ENCODE measurements around the gene ITPK1. TPM values are rescaled to one million over a fixed set of nuclear protein-coding genes. Genes with fewer than 3 reads are reported as not detected.

ITPK1 gene
- total RNA-seq, 2 donors from 2014 or later = 53.4 to 61.8 TPM

GRCh38 chr14:92973261-92973797 is 142.4 kb downstream of the ITPK1 start:
- Mint-ChIP-seq H3K9me3 (peaks cover 12 to 15% of the 10 kb centered on the region in 2 donors), H3K27ac (no peak overlapping the region), H3K4me3 (no peak overlapping the region), H3K36me3 (ENCODE audit: insufficient read depth in 2 of 2) (peaks cover 22 to 29% of the 10 kb centered on the region in 2 donors), H3K4me1 (ENCODE audit: low read depth) (no peaks in the 10 kb centered on the region), H3K27me3 (ENCODE audit: low read depth) (no peaks in the 10 kb centered on the region)
- ATAC-seq (replicated peaks in 1 of 2) (no peak), DNase-seq (peak; percentile 22 to 37)

- DNase-seq = no peak
- H3K9me3 Mint-ChIP-seq = peaks cover 5 to 7% of the 10 kb centered on the region in 2 donors
- no peak for ATAC-seq (replicated peaks in 1 of 2)
- H3K27me3 Mint-ChIP-seq (ENCODE audit: low read depth) = no peaks in the 10 kb centered on the region
- H3K36me3 Mint-ChIP-seq (ENCODE audit: insufficient read depth in 2 of 2) = peaks cover 8 to 15% of the 10 kb centered on the region in 2 donors
- H3K4me3 Mint-ChIP-seq = no peak overlapping the region
- H3K4me1 Mint-ChIP-seq (ENCODE audit: low read depth) = no peaks in the 10 kb centered on the region
- H3K27ac Mint-ChIP-seq = no peak overlapping the region
Measured at GRCh38 chr14:92971601-92972180, 144.0 kb downstream of the ITPK1 start.

GRCh38 chr14:92970271-92970670 is 145.5 kb downstream of the ITPK1 start:
- H3K4me1 Mint-ChIP-seq (ENCODE audit: low read depth) = no peaks in the 10 kb centered on the region
- no peak overlapping the region for H3K4me3 Mint-ChIP-seq
- no peak for ATAC-seq (replicated peaks in 1 of 2)
- H3K27ac Mint-ChIP-seq = no peak overlapping the region
- no peak for DNase-seq
- peaks cover 0 to 3% of the 10 kb centered on the region in 2 donors for H3K36me3 Mint-ChIP-seq (ENCODE audit: insufficient read depth in 2 of 2)
- H3K9me3 Mint-ChIP-seq = peaks cover 0 to 4% of the 10 kb centered on the region in 2 donors
- H3K27me3 Mint-ChIP-seq (ENCODE audit: low read depth) = no peaks in the 10 kb centered on the region

- DNase-seq (no peak), ATAC-seq (replicated peaks in 1 of 2) (no peak)
- peaks cover 0 to 3% of the 10 kb centered on the region in 2 donors for H3K36me3 Mint-ChIP-seq (ENCODE audit: insufficient read depth in 2 of 2)
- H3K9me3 Mint-ChIP-seq = peaks cover 0 to 4% of the 10 kb centered on the region in 2 donors
- no peaks in the 10 kb centered on the region for H3K4me1 Mint-ChIP-seq (ENCODE audit: low read depth)
- no peak overlapping the region for H3K27ac Mint-ChIP-seq
- H3K27me3 Mint-ChIP-seq (ENCODE audit: low read depth) = no peaks in the 10 kb centered on the region
- H3K4me3 Mint-ChIP-seq = no peak overlapping the region
Measured at GRCh38 chr14:92969871-92970270, 145.9 kb downstream of the ITPK1 start.

GRCh38 chr14:92969430-92969829 is 146.3 kb downstream of the ITPK1 start:
- H3K36me3 Mint-ChIP-seq (ENCODE audit: insufficient read depth in 2 of 2) = peaks cover 0 to 1% of the 10 kb centered on the region in 2 donors
- H3K27ac Mint-ChIP-seq = no peak overlapping the region
- H3K27me3 Mint-ChIP-seq (ENCODE audit: low read depth) = no peaks in the 10 kb centered on the region
- peaks cover 0 to 4% of the 10 kb centered on the region in 2 donors for H3K9me3 Mint-ChIP-seq
- ATAC-seq (replicated peaks in 1 of 2) (no peak), DNase-seq (no peak)
- no peaks in the 10 kb centered on the region for H3K4me1 Mint-ChIP-seq (ENCODE audit: low read depth)
- no peak overlapping the region for H3K4me3 Mint-ChIP-seq

GRCh38 chr14:92968291-92969020 is 147.3 kb downstream of the ITPK1 start:
- Mint-ChIP-seq H3K27me3 (ENCODE audit: low read depth) (no peaks in the 10 kb centered on the region), H3K9me3 (peaks cover 0 to 4% of the 10 kb centered on the region in 2 donors), H3K4me3 (no peak overlapping the region), H3K4me1 (ENCODE audit: low read depth) (no peaks in the 10 kb centered on the region), H3K36me3 (ENCODE audit: insufficient read depth in 2 of 2) (peaks cover 0 to 1% of the 10 kb centered on the region in 2 donors), H3K27ac (no peak overlapping the region)
- no peak for ATAC-seq (replicated peaks in 1 of 2)
- no peak for DNase-seq

GRCh38 chr14:92967346-92967926 is 148.3 kb downstream of the ITPK1 start:
- H3K4me1 Mint-ChIP-seq (ENCODE audit: low read depth) = no peaks in the 10 kb centered on the region
- H3K4me3 Mint-ChIP-seq = no peak overlapping the region
- no peaks in the 10 kb centered on the region for H3K36me3 Mint-ChIP-seq (ENCODE audit: insufficient read depth in 2 of 2)
- no peak for DNase-seq
- H3K9me3 Mint-ChIP-seq = peaks cover 0 to 4% of the 10 kb centered on the region in 2 donors
- no peak for ATAC-seq (replicated peaks in 1 of 2)
- no peak overlapping the region for H3K27ac Mint-ChIP-seq
- no peaks in the 10 kb centered on the region for H3K27me3 Mint-ChIP-seq (ENCODE audit: low read depth)

GRCh38 chr14:92965281-92965680 is 150.4 kb downstream of the ITPK1 start:
- Mint-ChIP-seq H3K9me3 (peaks cover 0 to 4% of the 10 kb centered on the region in 2 donors), H3K36me3 (ENCODE audit: insufficient read depth in 2 of 2) (no peaks in the 10 kb centered on the region), H3K27me3 (ENCODE audit: low read depth) (no peaks in the 10 kb centered on the region), H3K4me3 (no peak overlapping the region), H3K4me1 (ENCODE audit: low read depth) (no peaks in the 10 kb centered on the region), H3K27ac (no peak overlapping the region)
- no peak for DNase-seq
- ATAC-seq (replicated peaks in 1 of 2) = no peak

GRCh38 chr14:92964124-92965109 is 151.3 kb downstream of the ITPK1 start:
- Mint-ChIP-seq H3K4me3 (no peak overlapping the region), H3K27ac (no peak overlapping the region), H3K9me3 (peaks cover 0 to 4% of the 10 kb centered on the region in 2 donors), H3K4me1 (ENCODE audit: low read depth) (no peaks in the 10 kb centered on the region), H3K27me3 (ENCODE audit: low read depth) (no peaks in the 10 kb centered on the region), H3K36me3 (ENCODE audit: insufficient read depth in 2 of 2) (no peaks in the 10 kb centered on the region)
- ATAC-seq (replicated peaks in 1 of 2) (no peak), DNase-seq (no peak)

- no peak for DNase-seq
- no peak overlapping the region for H3K4me3 Mint-ChIP-seq
- no peaks in the 10 kb centered on the region for H3K36me3 Mint-ChIP-seq (ENCODE audit: insufficient read depth in 2 of 2)
- ATAC-seq (replicated peaks in 1 of 2) = no peak
- no peaks in the 10 kb centered on the region for H3K4me1 Mint-ChIP-seq (ENCODE audit: low read depth)
- H3K9me3 Mint-ChIP-seq = peaks cover 0 to 4% of the 10 kb centered on the region in 2 donors
- no peaks in the 10 kb centered on the region for H3K27me3 Mint-ChIP-seq (ENCODE audit: low read depth)
- no peak overlapping the region for H3K27ac Mint-ChIP-seq
Measured at GRCh38 chr14:92963301-92964123, 152.2 kb downstream of the ITPK1 start.

GRCh38 chr14:92962831-92963095 is 153.0 kb downstream of the ITPK1 start:
- H3K4me1 Mint-ChIP-seq (ENCODE audit: low read depth) = no peaks in the 10 kb centered on the region
- DNase-seq (no peak), ATAC-seq (replicated peaks in 1 of 2) (no peak)
- no peak overlapping the region for H3K27ac Mint-ChIP-seq
- H3K4me3 Mint-ChIP-seq = no peak overlapping the region
- H3K36me3 Mint-ChIP-seq (ENCODE audit: insufficient read depth in 2 of 2) = no peaks in the 10 kb centered on the region
- peaks cover 0 to 4% of the 10 kb centered on the region in 2 donors for H3K9me3 Mint-ChIP-seq
- no peaks in the 10 kb centered on the region for H3K27me3 Mint-ChIP-seq (ENCODE audit: low read depth)

Measured in activated T-cell treated with anti-CD3 and anti-CD28 coated beads, Interleukin-2, amount 50 U/mL, for 72 hours (primary cell).